ENCODE results near the gene EFL1. TPM values are rescaled to one million over a fixed set of nuclear protein-coding genes. Genes with fewer than 3 reads are reported as not detected.

The EFL1 gene
- total RNA-seq, 1 experiment from 2014 or later = 17.2 TPM

DNA sequence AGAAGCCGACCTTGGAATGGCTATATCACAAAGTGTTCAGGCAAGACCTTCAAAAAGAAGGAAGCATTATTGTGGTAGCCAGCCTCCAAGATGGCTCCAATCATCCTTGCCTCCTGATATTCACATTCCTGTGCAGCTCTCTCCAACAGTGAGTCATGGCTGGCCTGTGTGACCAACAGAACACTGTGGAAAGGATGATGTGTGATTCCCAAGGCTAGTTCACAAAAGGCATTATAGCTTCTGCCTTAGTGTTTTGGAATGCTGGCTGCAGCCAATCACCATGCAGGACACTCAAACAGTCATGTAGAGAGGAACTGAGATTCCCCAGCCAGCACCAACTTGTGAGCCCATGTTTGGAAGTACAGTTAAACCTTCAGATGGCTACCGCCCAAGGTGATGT lies 102.6 kb downstream of the EFL1 start:
- Histone ChIP-seq H3K9me3 (ENCODE audit: insufficient read depth, low read depth) (no peaks in the 10 kb centered on the region), H4K20me1 (ENCODE audit: insufficient read depth) (no peaks in the 10 kb centered on the region), H3K9me2 (ENCODE audit: insufficient read depth) (no peaks in the 10 kb centered on the region), H3K79me2 (ENCODE audit: low read depth) (no peaks in the 10 kb centered on the region), H2AFZ (no peak overlapping the region), H3F3A (ENCODE audit: insufficient read depth, low read depth) (no peaks in the 10 kb centered on the region), H3K4me1 (replicated peaks; ENCODE audit: insufficient read depth) (no peaks in the 10 kb centered on the region), H3K27ac (no peak overlapping the region), H3K4me3 (no peak overlapping the region), H3K4me2 (no peak overlapping the region), H3K36me3 (ENCODE audit: low read depth) (0 out of 2 replicates have a peak, but pooled peaks cover 9% of the 10 kb centered on the region), H3K27me3 (ENCODE audit: insufficient read depth, low read depth) (no peaks in the 10 kb centered on the region)
- DNase-seq = peak in 1 of 2 experiments; percentile 40
- TF ChIP-seq, protein P1, sequence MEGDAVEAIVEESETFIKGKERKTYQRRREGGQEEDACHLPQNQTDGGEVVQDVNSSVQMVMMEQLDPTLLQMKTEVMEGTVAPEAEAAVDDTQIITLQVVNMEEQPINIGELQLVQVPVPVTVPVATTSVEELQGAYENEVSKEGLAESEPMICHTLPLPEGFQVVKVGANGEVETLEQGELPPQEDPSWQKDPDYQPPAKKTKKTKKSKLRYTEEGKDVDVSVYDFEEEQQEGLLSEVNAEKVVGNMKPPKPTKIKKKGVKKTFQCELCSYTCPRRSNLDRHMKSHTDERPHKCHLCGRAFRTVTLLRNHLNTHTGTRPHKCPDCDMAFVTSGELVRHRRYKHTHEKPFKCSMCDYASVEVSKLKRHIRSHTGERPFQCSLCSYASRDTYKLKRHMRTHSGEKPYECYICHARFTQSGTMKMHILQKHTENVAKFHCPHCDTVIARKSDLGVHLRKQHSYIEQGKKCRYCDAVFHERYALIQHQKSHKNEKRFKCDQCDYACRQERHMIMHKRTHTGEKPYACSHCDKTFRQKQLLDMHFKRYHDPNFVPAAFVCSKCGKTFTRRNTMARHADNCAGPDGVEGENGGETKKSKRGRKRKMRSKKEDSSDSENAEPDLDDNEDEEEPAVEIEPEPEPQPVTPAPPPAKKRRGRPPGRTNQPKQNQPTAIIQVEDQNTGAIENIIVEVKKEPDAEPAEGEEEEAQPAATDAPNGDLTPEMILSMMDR (conservative IDR thresholded peaks at IDR 0.05) = no peak
- no peak for TF ChIP-seq EZH2 (IDR thresholded peaks at IDR 0.05; ENCODE audit: low read depth)
- BruUV-seq (replicated peaks) = no TSS peak
- ChIA-PET POLR2A (ENCODE audit: unreplicated experiment) (no interaction called here), CTCF (no interaction called here)
- intact Hi-C loops (cut with micrococcal nuclease; ENCODE audit: unreplicated experiment) = no loop called here

DNA sequence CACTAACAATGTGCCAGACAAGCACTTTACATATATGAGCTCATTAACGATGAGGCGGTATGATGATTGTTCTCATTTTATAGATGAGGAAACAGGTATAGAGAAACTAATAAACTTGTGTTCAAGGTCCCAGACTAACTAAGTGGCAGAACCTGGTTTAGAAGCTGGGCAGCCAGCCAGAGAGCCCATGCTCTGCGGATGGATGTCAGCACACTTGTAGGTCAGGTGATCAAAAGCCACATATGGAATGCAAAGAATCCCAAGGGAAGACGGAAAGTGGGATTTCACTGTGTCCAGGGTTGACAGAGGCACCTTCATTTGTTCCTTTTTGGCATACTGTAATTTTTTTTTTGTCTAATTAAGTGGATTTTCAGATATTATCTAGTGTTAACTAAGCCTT lies 103.7 kb downstream of the EFL1 start:
- DNase-seq = no peak
- Histone ChIP-seq H3K9me2 (ENCODE audit: insufficient read depth) (no peaks in the 10 kb centered on the region), H3K9me3 (ENCODE audit: insufficient read depth, low read depth) (no peaks in the 10 kb centered on the region), H3F3A (ENCODE audit: insufficient read depth, low read depth) (no peaks in the 10 kb centered on the region), H3K27ac (no peak overlapping the region), H3K4me2 (no peak overlapping the region), H3K79me2 (ENCODE audit: low read depth) (no peaks in the 10 kb centered on the region), H4K20me1 (ENCODE audit: insufficient read depth) (no peaks in the 10 kb centered on the region), H2AFZ (no peak overlapping the region), H3K4me1 (replicated peaks; ENCODE audit: insufficient read depth) (no peaks in the 10 kb centered on the region), H3K27me3 (ENCODE audit: insufficient read depth, low read depth) (no peaks in the 10 kb centered on the region), H3K4me3 (no peak overlapping the region), H3K36me3 (ENCODE audit: low read depth) (0 out of 2 replicates have a peak, but pooled peaks cover 9% of the 10 kb centered on the region)
- POLR2A ChIA-PET (ENCODE audit: unreplicated experiment) = no interaction called here
- BruUV-seq (replicated peaks) = no TSS peak
- TF ChIP-seq, protein P1 (conservative IDR thresholded peaks at IDR 0.05) = no peak
- no peak for TF ChIP-seq EZH2 (IDR thresholded peaks at IDR 0.05; ENCODE audit: low read depth)
- CTCF ChIA-PET = no interaction called here
- intact Hi-C loops (cut with micrococcal nuclease; ENCODE audit: unreplicated experiment) = no loop called here

DNA sequence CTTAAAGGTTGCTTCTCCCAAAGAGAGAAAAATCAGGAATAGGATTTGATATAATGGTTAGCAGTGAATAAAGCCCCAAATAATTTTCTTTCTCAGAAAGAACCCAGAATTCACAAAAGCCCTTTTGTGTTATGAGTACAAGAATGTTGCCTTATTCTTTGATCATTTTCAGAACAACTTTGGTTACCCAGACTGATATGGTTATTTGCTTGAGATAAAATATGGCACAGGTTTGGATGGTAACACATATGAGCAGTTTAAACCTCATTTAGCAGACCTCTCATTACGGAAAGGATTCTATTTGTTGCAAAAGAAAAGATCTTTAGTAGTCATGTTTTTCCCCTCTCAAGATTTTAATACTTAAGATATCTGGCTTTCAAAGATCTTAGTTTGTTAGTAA lies 111.9 kb downstream of the EFL1 start:
- H3K9me2 ChIP-seq (ENCODE audit: insufficient read depth) = no peaks in the 10 kb centered on the region
- BruUV-seq (replicated peaks) = no TSS peak
- H3K4me3 ChIP-seq = no peak overlapping the region
- POLR2A ChIA-PET (ENCODE audit: unreplicated experiment) = no interaction called here
- H3K4me2 ChIP-seq = no peak overlapping the region
- no peak for DNase-seq
- H3K9me3 ChIP-seq (ENCODE audit: insufficient read depth, low read depth) = no peaks in the 10 kb centered on the region
- no peaks in the 10 kb centered on the region for H3K27me3 ChIP-seq (ENCODE audit: insufficient read depth, low read depth)
- peaks cover 11% of the 10 kb centered on the region; the same call in 1 of the 2 replicates for H3K36me3 ChIP-seq (ENCODE audit: low read depth)
- no peaks in the 10 kb centered on the region for H3K79me2 ChIP-seq (ENCODE audit: low read depth)
- CTCF ChIA-PET = no interaction called here
- peaks cover 5% of the 10 kb centered on the region; the same call in 1 of the 2 replicates for H3F3A ChIP-seq (ENCODE audit: insufficient read depth, low read depth)
- H3K4me1 ChIP-seq (replicated peaks; ENCODE audit: insufficient read depth) = peaks cover 7% of the 10 kb centered on the region
- no peaks in the 10 kb centered on the region for H4K20me1 ChIP-seq (ENCODE audit: insufficient read depth)
- no peak overlapping the region for H2AFZ ChIP-seq
- no peak overlapping the region for H3K27ac ChIP-seq
- intact Hi-C loops (cut with micrococcal nuclease; ENCODE audit: unreplicated experiment) = no loop called here
- TF ChIP-seq, protein P1 (conservative IDR thresholded peaks at IDR 0.05) = no peak
- TF ChIP-seq EZH2 (IDR thresholded peaks at IDR 0.05; ENCODE audit: low read depth) = no peak
